DND-41 (cell line): Measurements from ENCODE around the gene TOR2A.

Source experiments
- CTCF ChIP-seq: IDR thresholded peaks from 2 replicates; pipeline ENCODE4 v1.5.1; 2012; ENCODE audit warnings: borderline replicate concordance, low read length, moderate library complexity, mild to moderate bottlenecking; ENCODE audit not compliant: poor library complexity, severe bottlenecking; ENCODE audit errors: extremely low read depth
- EZH2 ChIP-seq: IDR thresholded peaks from 3 replicates; pipeline ENCODE4 v1.6.1; 2012; ENCODE audit warnings: borderline replicate concordance, low read depth, mild to moderate bottlenecking, moderate library complexity, low read length, inconsistent platforms; ENCODE audit not compliant: severe bottlenecking

GRCh38 chr9:127768698-127769097, 33.6 kb upstream of the TOR2A start:
- TF ChIP-seq EZH2, result no peak
- no peak for TF ChIP-seq CTCF
